ENCODE measurements around the gene SYNGR1.
"Not testable (repeated sequence)": the region's sequence is repeated elsewhere in the genome, so short reads cannot be mapped to it uniquely, and the experiment has no call there.

Gene SYNGR1

DNA sequence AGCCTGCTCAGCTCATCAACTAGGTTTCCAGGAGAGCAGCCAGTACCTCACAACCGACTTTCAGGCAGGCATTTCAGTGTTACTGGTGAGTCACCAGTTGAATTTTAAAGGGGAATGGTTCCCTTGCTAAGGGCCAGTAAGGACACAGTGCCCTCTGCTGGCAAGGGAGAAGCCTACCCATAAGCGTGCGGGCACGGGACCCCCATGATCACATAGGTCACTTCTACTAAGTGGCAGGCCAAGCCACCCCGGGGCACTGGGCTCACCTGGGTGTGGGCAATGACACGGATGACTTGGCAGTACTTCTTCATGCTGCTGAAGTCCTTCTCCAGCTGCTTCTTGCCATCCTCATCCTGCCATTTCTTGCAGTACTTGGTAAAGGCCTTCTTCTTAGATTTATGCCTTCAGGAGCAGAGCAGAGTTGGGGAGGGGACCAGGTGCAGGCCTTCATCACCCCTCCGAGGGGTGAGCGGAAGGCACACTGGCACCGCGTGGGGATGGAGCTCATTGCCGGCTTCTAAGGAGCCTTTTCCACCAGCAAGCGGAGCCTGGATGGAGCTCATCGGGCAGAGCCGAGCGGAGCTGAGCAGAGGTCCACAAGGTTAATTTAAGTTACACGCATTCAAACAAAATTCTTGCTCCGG, 33.2 kb upstream of the SYNGR1 start:
- DNase-seq (ENCODE audit: low spot score), result peak; percentile 75

DNA sequence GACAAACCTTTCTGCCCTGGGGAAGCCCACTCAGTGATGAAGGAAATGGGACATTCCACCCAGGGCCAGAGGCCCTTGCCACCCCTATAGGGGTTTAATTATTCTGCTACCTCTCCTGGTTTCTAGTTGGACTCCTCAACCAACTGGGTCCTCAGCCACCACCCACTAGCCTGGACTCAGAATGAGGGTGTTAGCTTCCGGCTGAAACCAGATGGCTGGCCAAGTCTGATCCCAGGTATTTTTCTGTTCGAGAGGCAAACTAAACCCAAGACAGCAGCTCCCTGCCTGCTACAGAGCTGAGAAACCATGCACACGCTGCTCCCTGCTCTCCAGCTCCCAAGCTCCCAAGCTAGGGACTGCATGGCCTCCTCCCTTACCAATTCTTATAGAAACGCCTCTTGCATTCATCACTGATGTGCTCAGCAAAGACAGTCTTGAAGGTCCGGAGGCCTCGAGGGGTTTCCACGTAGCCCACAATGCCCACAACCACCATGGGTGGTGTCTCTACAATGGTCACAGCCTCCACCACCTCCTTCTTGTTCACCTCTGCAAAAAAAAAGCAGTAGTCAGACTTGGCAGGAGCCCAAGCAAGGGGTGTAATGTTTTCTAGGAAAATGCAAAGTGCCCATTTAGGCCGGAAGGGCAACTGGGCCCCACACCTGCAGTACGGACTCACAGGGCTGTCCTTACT, 32.6 kb upstream of the SYNGR1 start:
- no peak for DNase-seq (ENCODE audit: low spot score)

DNA sequence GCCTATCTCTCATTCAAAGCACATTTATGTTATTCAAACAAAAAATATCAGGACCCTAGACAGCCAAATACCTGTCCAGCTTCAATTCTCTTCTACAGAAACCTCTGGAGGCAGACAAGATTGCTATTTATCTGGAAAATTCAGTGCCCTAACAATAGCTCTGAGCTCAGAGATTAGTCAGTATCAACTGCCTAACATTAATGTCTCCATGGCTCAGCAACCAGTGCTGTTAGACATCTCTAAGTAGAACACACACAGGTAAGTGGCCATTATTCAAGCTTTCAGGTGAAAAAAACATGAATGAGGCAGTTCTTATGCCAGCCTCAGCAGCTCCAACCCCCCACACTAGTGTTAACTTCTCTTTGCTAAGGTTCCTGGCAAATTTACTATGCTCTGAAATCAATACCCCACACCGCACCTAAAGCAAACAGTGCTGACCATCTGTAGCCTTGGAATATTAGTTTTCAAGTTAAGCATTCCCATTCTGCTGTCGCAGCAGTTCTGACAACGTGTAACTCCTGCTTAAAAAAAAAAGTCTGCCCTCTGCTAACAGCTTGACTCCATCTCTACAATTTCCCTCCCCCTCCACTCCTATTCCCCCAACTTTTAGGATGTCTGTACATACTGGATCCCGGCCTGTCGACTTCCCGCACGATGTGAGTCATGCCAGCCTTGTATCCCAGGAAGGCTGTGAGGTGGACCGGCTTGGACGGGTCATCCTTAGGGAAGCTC, 31.9 kb upstream of the SYNGR1 start:
- DNase-seq (ENCODE audit: low spot score), result no peak

DNA sequence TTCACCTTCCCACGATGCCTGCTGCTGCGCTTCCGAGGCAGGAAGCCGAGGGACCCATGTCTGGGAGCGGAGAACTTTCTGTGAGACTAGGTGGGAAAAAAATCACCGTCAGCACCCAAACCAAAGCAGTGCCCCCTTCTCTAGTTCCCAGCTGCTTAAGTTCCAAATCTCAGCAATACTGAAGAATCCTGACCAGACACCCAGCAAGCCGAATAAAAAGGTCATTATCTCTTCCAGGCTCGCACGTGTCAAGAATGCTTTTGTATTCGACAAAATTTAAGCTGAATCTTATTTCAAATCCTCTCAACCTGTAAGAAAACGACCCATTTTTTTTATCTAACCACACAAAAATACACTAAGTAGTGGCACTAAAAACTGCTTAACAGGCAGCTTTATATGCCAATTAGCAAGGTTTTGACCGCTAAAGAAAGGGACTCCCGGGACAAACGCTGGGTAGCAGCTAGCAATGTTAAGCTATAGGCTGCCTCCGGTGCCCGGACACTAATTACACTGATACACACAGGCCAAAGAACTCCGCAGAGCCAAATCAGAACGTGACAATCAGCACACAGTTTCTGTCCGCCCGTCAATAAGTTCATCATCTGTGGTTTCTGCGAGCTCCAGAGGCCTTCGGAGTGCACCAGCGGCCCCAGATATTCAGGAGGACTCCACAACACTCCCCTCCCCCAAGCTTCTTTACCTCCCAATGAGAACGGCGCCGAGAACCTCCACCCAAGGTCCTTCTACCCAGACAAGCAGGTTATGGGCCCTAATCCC, 31.1 kb upstream of the SYNGR1 start:
- no peak for DNase-seq (ENCODE audit: low spot score)

DNA sequence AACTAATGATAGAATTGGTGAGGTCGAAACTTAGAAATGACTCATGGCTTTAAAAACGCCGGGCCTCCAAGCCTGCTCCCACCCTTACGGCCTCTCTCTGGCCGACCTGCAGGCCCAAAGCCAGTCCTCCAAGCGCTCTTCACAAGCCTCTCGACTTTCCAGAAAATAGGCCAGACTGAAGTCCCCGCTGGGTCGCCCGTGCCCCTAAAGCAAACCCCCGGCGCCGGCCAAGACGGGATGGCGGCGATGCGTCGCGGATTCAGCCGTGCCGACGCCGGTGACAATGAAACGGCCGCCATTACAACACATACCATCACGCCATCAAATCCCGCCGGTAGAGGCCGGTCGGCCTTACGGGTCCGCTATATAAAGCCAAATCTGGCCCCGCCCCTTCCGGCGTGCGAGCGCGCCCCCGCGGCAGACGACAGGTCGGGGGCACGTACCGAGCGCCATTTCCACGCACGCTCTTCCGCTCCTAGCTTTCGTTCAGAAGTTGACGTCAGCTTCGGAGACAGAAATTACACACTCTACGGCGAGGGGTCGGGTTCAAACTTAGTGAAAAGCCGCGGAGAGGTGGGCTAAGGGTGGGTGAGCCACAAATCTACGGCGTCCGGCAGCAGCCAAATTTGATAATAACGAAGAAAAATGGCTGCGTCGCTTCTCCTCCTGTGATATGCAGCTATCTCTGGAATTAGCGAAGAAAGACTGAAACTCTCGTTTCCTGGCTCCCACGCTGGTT, 30.3 kb upstream of the SYNGR1 start, which contains the start of gene RPL3:
RPL3 (minus strand) TSS at position 340 of the 739 bp plus-strand sequence; CDS start at position 314, 26 bp downstream.
- DNase-seq (ENCODE audit: low spot score), result peak; percentile 98

DNA sequence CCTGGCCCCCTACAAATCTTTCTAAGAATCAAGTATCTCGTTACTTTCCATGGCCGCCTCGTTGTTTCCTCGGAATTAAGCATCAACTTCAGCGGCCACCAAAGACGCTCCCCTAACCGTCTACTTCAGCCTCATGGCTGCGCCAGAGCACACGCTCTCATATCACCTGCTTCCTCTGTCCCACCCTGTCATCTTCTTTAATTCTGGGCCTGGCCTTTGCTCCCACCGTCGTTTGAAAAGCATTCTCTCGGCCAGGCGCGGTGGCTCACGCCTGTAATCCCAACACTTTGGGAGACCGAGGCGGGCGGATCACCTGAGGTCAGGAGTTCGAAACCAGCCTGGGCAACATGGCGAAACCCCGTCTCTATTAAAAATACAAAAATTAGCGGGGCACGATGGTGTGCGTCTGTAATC, 29.2 kb upstream of the SYNGR1 start:
- DNase-seq (ENCODE audit: low spot score), result not testable (repeated sequence)

DNA sequence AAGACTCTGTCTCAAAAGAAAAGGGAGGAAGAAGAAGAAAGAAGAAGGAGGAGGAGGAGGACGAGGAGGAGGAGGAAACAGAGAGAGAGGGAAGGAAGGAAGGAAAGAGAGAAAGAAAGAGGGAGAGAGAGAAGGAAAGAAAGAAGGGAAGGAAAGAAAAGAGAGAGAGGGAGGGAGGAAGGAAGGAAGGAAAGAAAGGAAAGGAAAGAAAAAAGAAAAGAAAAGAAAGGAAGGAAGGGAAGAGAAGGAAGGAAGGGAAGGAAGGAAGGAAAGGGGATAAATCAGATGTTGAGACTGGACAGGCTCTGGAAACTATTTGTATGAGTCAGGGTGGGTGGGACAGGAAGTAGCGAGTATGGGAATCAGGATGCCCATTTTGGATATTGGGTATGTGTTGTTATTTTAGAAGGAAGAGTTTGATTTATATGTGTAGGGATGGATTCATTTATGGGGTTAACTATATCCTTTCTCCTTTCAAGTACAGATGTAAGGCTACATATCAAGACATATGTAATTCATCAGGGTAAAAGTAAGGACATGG, 24.3 kb upstream of the SYNGR1 start:
- no peak for DNase-seq (ENCODE audit: low spot score)

DNA sequence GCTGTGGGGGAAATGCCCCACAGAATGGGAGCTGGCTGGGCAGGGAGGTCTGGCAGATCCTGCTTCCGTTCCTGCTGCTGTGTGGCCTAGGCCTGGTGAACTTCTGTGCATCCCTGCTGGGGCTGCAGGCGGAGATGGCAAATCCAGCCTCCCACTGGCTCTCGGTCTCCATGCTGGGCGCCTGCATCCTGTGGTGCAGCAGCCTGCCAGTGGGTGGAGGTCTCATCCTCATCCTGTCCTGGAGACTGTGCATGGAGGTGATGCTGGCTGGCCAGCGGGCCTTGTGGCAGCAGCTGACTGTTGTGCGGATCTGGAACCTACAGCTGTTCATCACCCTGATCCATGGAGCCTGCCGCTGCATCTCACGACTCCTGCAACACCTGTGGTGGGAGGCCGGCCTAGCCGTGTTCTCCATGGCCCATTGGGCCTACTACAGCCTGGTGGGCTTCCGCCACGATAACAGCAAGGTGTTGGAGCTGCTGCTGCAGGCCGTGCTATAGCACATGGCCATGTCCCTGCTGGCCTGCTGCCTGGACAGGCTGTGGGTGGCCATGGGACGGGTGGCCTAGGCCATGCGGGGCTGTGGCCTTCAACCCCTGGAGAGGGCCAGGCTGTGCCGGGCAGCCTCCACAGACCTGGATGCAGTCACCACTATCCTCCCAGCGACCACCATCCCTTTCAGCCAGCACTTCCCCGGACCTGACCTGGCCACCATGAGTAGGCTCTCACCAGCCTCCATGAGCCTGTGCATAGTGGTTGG, 21.6 kb upstream of the SYNGR1 start:
- DNase-seq (ENCODE audit: low spot score), result no peak

DNA sequence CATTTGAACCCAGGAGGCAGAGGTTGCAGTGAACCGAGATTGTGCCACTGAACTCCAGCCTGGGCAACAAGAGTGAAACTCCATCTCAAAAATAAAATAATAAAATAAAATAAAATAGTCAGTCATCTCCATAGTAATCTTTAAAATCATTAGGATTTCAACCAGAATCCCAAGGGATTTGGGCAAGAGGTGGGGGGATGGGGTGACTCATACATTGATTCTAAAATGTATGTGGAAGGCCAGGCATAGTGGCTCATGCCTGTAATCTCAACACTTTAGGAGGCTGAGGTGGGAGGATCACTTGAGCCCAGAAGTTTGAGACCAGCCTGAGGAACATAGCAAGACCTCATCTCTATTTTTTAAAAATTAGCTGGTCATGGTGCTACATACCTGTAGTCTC, 19.2 kb upstream of the SYNGR1 start:
- not testable (repeated sequence) for DNase-seq (ENCODE audit: low spot score)

DNA sequence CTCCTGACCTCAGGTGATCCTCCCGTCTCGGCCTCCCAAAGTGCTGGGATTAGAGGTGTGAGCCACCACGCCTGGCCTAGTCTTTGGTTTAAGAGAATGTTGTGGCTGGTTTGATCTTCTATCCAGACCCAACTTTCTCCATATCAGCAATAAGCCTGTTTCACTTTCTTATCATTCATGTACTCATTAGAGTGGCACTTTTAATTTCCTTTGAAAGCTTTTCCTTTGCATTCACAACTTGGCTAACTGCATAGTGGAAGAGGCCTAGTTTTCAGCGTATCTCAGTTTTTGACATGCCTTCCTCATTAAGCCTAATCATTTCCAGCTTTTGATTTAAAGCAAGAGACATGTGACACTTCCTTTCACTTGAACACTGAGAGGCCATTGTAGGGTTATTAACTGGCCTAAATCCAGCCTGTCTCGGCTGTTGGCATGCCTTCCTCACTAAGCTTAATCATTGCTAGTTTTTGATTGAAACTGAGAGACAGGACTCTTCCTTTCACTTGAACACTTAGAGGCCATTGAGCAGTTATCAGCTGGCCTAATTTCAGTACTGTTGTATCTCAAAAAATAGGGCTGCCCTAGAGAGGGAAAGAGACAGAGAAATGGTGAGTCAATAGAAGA, 17.2 kb upstream of the SYNGR1 start:
- DNase-seq (ENCODE audit: low spot score), result no peak

DNA sequence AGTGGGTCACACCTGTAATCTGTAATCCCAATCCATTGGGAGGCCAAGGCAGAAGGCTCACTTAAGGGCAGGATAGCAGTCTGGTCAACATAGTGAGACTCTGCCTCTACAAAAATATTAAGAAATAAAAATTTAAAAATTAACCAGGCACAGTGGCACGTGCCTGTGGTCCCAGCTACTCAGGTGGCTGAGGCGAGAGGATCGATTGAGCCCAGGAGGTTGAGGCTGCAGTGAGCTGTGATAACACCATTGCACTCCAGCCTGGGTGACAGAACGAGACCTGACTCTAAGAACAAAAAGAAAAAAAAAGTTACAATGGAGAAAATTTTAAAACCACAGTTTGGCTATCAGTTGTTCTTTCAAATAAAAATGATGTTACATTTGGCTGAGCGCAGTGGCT, 13.4 kb upstream of the SYNGR1 start:
- DNase-seq (ENCODE audit: low spot score), result no peak

DNA sequence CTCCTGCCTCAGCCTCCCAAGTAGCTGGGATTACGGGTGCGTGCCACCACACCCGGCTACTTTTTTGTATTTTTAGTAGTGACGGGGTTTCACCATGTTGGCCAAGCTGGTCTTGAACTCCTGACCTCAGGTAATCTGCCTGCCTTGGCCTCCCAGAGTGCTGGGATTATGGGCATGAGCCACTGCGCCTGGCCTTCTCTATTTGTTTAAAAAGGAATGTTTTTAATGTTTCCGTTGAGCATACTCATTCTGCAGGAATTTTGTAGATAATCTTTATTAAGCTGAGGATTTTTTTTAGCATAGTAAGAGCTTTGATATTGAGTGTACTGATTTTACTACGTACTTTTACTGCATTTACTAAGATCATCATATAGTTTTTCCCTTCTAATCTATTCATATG, 10.0 kb upstream of the SYNGR1 start:
- not testable (repeated sequence) for DNase-seq (ENCODE audit: low spot score)

DNA sequence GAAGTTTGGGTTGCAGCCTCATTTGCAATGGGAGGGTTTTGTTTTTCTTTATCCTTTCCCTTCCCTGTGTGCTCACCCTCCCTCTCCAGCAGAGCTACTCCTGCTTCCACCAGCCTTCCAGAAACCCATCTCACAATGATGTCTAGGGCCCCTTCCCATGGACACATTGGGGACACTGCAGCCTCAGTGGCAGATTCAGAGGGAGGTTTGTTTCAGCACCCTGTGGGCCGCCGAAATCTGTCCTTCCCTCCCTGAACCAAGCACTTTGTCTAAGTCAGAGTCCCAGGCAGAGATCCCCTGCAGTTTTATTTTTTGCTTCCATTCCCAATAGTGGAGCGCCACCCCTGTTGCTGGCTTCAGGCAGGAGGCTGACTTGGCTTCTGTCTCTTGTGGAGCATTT, 8.6 kb upstream of the SYNGR1 start:
- no peak for DNase-seq (ENCODE audit: low spot score)

DNA sequence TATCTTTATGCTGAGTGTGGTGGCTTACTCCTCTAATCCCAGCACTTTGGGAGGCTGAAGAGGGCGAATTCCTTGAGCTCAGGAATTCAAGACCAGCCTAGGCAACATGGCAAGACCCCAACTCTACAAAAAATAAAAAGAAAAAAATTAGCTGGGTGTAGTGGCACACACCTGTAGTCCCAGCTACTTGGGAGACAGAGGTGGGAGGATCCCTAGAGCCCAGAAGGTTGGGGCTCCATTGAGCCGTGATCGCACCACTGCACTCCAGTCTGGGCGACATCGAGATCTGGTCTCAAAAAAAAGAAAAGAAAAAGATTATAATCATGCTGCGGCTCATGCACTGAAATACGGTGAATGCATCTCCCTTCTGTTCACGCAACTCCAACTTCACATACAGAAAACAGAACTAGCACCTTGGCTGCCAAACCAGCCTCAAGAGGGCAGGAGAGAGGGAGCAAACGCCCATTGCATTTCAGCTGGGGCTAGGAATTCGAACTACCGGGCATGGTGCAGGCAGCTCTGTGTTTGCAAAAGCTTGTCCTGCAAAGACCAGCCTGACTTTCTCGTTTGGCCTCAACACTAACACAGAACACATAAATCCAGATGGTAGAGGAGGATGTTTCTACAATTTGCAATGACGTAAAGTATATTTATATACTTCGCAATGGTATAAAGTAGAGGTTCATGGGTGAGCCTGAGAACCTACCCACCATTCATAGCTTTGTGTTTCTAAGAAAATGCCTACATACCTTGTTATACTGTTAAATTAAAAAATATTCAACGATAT, 6.3 kb upstream of the SYNGR1 start:
- peak; percentile 61 for DNase-seq (ENCODE audit: low spot score)

DNA sequence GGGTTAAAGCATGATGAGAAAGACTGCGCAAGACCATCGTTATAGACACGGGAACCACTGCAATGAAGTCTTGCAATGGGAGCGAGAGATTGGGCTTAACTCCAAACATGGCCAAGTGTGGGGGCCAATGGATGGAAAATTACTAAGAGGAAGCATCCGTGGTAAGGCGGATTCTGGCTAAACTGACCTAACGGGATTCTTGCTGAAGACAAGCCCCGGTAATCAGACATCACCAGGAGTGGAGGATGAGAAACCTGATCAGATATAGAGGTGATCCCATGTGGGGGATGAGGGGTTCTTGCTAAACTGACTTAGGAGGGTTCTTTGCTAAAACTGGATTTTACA, 5.8 kb upstream of the SYNGR1 start:
- no peak for DNase-seq (ENCODE audit: low spot score)

DNA sequence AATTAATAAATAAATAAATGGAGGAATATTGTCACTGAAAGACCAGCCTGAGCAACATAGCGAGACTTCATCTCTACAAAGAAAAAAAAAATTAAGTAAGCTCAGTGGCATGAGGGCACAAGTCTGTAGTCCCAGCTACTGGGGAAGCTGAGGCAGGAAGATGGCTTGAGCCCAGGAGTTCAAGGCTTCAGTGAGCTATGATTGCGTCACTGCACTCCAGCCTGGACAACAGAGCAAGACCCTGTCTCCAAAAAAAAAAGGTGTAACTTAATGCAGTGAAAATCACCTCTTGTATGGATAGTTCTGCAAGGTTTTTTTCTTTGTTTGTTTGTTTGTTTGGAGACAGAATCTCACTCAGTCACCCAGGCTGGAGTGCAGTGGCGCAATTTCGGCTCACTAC, 4.6 kb upstream of the SYNGR1 start:
- DNase-seq (ENCODE audit: low spot score), result no peak

DNA sequence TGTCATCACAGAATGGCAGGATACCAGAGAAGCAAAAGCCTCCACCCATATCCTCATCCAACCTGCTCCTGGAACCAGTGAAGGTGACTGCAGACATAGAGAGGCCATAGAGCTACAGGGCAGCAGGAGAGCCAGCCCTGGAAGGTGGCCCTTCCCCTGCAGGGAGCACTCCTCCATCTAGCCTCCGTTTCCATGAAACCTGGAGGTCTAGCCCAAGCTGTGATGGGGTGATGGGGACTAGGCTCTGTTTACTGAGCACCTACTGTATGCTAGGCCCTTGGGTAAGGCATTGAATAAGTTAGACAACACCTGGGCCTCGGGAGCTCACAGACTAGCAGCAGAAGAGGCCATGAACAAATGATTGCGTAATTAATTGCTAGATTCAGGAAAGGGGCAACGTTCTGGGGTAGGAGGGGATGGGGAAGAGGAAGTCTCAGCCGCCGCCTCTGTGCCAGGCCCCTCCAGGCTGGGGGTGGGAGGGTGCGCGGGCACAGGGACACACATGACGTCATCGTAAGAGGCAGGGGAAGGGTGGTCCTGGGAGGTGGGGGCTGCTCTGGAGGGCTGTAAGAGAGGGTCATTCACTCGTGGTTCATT, 784 bp upstream of the SYNGR1 start:
- peak; percentile 39 for DNase-seq (ENCODE audit: low spot score)

DNA sequence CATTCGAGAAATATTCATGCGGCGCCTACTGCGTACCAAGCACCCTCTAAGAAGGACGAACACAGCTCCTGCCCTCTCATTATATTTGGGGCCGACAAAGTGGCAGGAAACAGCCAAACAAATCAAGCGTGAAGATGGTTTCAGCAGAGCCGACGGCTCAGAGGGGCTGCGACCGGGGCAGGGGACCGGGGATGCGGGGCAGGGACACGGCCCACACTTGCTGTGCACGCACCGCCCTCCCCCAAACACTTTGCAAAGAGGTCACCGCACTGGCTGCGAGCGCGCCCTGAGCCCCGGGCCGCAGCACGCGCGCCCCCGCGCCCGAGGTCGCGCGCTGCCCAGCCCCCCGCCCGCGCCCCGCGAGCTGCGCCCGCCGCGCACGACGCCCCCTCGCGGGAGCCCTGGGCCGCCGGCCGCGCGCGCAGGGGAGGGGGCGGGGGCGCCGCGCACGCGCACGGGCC, 255 bp upstream of the SYNGR1 start:
- DNase-seq (ENCODE audit: low spot score), result peak; percentile 66
